HepG2 (cell line): ENCODE measurements around the gene ATG4B. TPM values are rescaled to one million over a fixed set of nuclear protein-coding genes. Genes with fewer than 3 reads are reported as not detected.

ENCODE experiments used
- ATAC-seq: fragments of 200-7000 bp; cut with Tn5 transposase; 3 replicates; pipeline ENCODE4 v1.9.1; 2020; ENCODE audit warnings: mild to moderate bottlenecking, moderate library complexity
- BruUV-seq: library from RNA; stranded (reverse); fragments of 400-500 nt; replicated peaks from 2 replicates; lab custom pipeline; 2021; lab: Mats Ljungman, UMichigan
- CTCF ChIA-PET: fragments of 300-600 bp; formaldehyde crosslinking; extraction: SDS; loops from one replicate; lab custom pipeline; 2021; ENCODE audit warnings: low total read pairs, inconsistent platforms, low intra/inter-chr PET ratio; lab: Yijun Ruan, JAX
- POLR2A ChIA-PET: fragments of 350-600 bp; sonication (Branson Sonifier 250); formaldehyde crosslinking; loops from one replicate; lab custom pipeline; 2020; ENCODE audit warnings: antibody characterized with exemption, inconsistent platforms; lab: Yijun Ruan, JAX
- DNase-seq: peaks from one replicate; pipeline ENCODE4 v3.0.0-alpha.2; 2015; ENCODE audit warnings: low spot score
- FAIRE-seq: peaks from 3 replicates; lab custom pipeline; 2011; peaks lifted over from hg19 to GRCh38; lab: Jason Lieb, UNC
- H2AFZ ChIP-seq: one replicate; pipeline ENCODE4 v1.6.1; 2011; ENCODE audit warnings: low read length, inconsistent platforms
- H3K27ac ChIP-seq: fragments of 300-600 bp; 3 replicates; pipeline ENCODE4 v1.8.0; 2011; ENCODE audit warnings: mixed run types, mild to moderate bottlenecking, mixed read lengths, low read length, inconsistent platforms; ENCODE audit not compliant: insufficient read depth; ENCODE audit errors: extremely low read length
- H3K27me3 ChIP-seq, 2 experiments: fragments of 200-600 bp in 1 of 2; 2 replicates in 1 of 2; 3 replicates in 1 of 2; pipeline versions ENCODE4 v1.6.0 to v1.8.0; 2011; ENCODE audit warnings: low read length in 2 of 2, mild to moderate bottlenecking in 2 of 2, moderate library complexity in 2 of 2, inconsistent platforms in 1 of 2; ENCODE audit not compliant: insufficient read depth in 2 of 2, control insufficient read depth in 1 of 2
- H3K36me3 ChIP-seq, 2 experiments: fragments of 200-600 bp in 1 of 2; replicated peaks in 1 of 2; 2 replicates in 1 of 2; 3 replicates in 1 of 2; pipeline versions ENCODE4 v1.5.1 to v1.8.0; 2011; ENCODE audit warnings: low read length in 2 of 2, inconsistent platforms in 1 of 2; ENCODE audit not compliant: insufficient read depth in 2 of 2, control insufficient read depth in 1 of 2
- H3K4me1 ChIP-seq: 2 replicates; pipeline ENCODE4 v1.5.1; 2012; ENCODE audit warnings: low read length, inconsistent platforms; ENCODE audit not compliant: insufficient read depth
- H3K4me2 ChIP-seq: 2 replicates; pipeline ENCODE4 v1.6.0; 2011; ENCODE audit warnings: low read depth, low read length, inconsistent platforms
- H3K4me3 ChIP-seq, 3 experiments: fragments of 200-600 bp in 1 of 3; sonication (generic), shearing (Covaris generic) in 1 of 3; replicated peaks in 1 of 3; 2 replicates each; pipeline ENCODE4 v1.5.1; 2011 to 2016; ENCODE audit warnings: low read length in 3 of 3, inconsistent platforms in 2 of 3, low read depth in 2 of 3, mild to moderate bottlenecking in 2 of 3, control low read depth in 1 of 3, mixed read lengths in 1 of 3; ENCODE audit not compliant: insufficient read depth in 1 of 3
- H3K79me2 ChIP-seq: one replicate; pipeline ENCODE4 v1.6.1; 2011; ENCODE audit warnings: low read length, inconsistent platforms; ENCODE audit not compliant: insufficient read depth
- H3K9ac ChIP-seq: 2 replicates; pipeline ENCODE4 v1.6.0; 2011; ENCODE audit warnings: mild to moderate bottlenecking, low read depth, low read length, inconsistent platforms; ENCODE audit not compliant: insufficient read depth
- H3K9me3 ChIP-seq: 2 replicates; pipeline ENCODE4 v1.5.1; 2012; ENCODE audit warnings: mild to moderate bottlenecking, low read length
- H4K20me1 ChIP-seq: 2 replicates; pipeline ENCODE4 v1.6.0; 2011; ENCODE audit warnings: inconsistent platforms, mild to moderate bottlenecking, low read length, moderate library complexity; ENCODE audit not compliant: insufficient read depth
- ADNP ChIP-seq: sonication (generic); formaldehyde crosslinking; IDR thresholded peaks from 2 replicates; pipeline ENCODE4 v1.4.0; 2020; ENCODE audit warnings: missing genetic modification reagents
- AGO2 ChIP-seq: fragments of 200-400 bp; formaldehyde crosslinking; optimal IDR thresholded peaks from 2 replicates; pipeline ENCODE3; 2017; ENCODE audit warnings: mild to moderate bottlenecking, low read depth, low read length, moderate library complexity
- ASH2L ChIP-seq: fragments of 300-600, 200-600 bp; sonication (generic); IDR thresholded peaks from 2 replicates; pipeline ENCODE4 v1.7.0; 2017; ENCODE audit warnings: low read depth, mild to moderate bottlenecking, moderate library complexity, mixed read lengths, low read length; ENCODE audit not compliant: insufficient read length
- CBX5 ChIP-seq: sonication (generic); formaldehyde crosslinking; IDR thresholded peaks from 2 replicates; pipeline ENCODE4 v1.4.0; 2020; ENCODE audit warnings: missing genetic modification reagents, borderline replicate concordance
- LCORL ChIP-seq, 2 experiments: fragments of 450-650 bp in 1 of 2; sonication (generic) in 1 of 2; formaldehyde crosslinking in 1 of 2; IDR thresholded peaks; 2 replicates each; pipeline versions ENCODE4 v1.5.0 to v1.6.1; 2017 to 2020; ENCODE audit warnings: antibody characterized with exemption in 1 of 2, missing genetic modification reagents in 1 of 2
- MED13 ChIP-seq: sonication (generic); formaldehyde crosslinking; IDR thresholded peaks from 2 replicates; pipeline ENCODE4 v1.5.0; 2020; ENCODE audit warnings: missing genetic modification reagents
- RCOR2 ChIP-seq: IDR thresholded peaks from 2 replicates; pipeline ENCODE4 v1.6.1; 2016; ENCODE audit warnings: missing biosample characterization, missing genetic modification reagents
- ZBTB42 ChIP-seq: sonication (generic); formaldehyde crosslinking; IDR thresholded peaks from 2 replicates; pipeline ENCODE4 v1.5.0; 2020; ENCODE audit warnings: mild to moderate bottlenecking, missing genetic modification reagents
- ZFP1 ChIP-seq: IDR thresholded peaks from 2 replicates; pipeline ENCODE4 v1.6.1; 2016
- ZNF362 ChIP-seq: sonication (generic); formaldehyde crosslinking; IDR thresholded peaks from 2 replicates; pipeline ENCODE4 v1.4.0; 2020; ENCODE audit warnings: missing genetic modification reagents, mild to moderate bottlenecking, borderline replicate concordance
- WGBS: methylation state at CpG from one replicate; pipeline ENCODE4 v1.1.6; 2017; ENCODE audit warnings: low lambda C conversion rate; 5-methylcytosine and 5-hydroxymethylcytosine counted together
- in situ Hi-C: cut with HindIII; loops from 2 replicates; pipeline ENCODE4 v1.10.0; 2017; ENCODE audit warnings: low pct_unique_long_range_greater_than_20kb; ENCODE audit not compliant: extremely low pct_ligation_motif_present
- intact Hi-C: fragments of 100-400 bp; cut with micrococcal nuclease; formaldehyde crosslinking; loops from one replicate; pipeline ENCODE4 v1.10.0; 2022; ENCODE audit not compliant: unreplicated experiment
- polyA plus RNA-seq, 8 experiments: library from polyadenylated mRNA; depleted of rRNA in 3 of 8; stranded (reverse) in 7 of 8; unstranded in 1 of 8; fragments of >200 nt; fragmentation: Illumina TruSeq in 4 of 8; extraction: Trizol in 4 of 8; gene quantifications; 2 replicates each; pipeline versions ENCODE4 v1.2.1 to v1.2.3, GENCODE V29; 2011 to 2016; ENCODE audit warnings: low read depth in 4 of 8, missing spikeins in 1 of 8, mixed read lengths in 1 of 8; ENCODE audit not compliant: insufficient read depth in 1 of 8
- total RNA-seq, 5 experiments: library from RNA; depleted of rRNA; stranded (reverse); fragments of >200 nt; fragmentation: Illumina TruSeq; extraction: Trizol; gene quantifications; 2 replicates each; pipeline ENCODE4 v1.2.3, GENCODE V29; 2016; ENCODE audit warnings: low read depth in 1 of 5

Gene ATG4B
- total and polyA plus RNA-seq, 2 of the 13 experiments (the other 11 are each of a cell fraction or from before 2014, with no cell fraction given), result 95.5 to 239 TPM

GRCh38 chr2:241620419-241620769, 17.1 kb upstream of the ATG4B start:
- no peak overlapping the region for H3K4me2 ChIP-seq
- ATAC-seq (no peak), FAIRE-seq (no peak), DNase-seq (no peak)
- 98% methylated on average over 6 of the region's 6 CpGs for WGBS
- no TSS peak for BruUV-seq
- no peak overlapping the region for H3K27ac ChIP-seq
- H3K27me3 ChIP-seq, result no peaks in the 10 kb centered on the region; a peak in 1 of 5 replicates
- CTCF ChIA-PET, result no interaction called here
- peaks cover 17 to 54% of the 10 kb centered on the region in 2 experiments for H3K36me3 ChIP-seq
- peaks cover 12% of the 10 kb centered on the region; the same call in 1 of the 2 replicates for H3K4me1 ChIP-seq
- no peak overlapping the region for H3K9ac ChIP-seq
- H3K9me3 ChIP-seq, result no peaks in the 10 kb centered on the region
- 0 out of 2 replicates have a peak, but pooled peaks cover 10% of the 10 kb centered on the region for H4K20me1 ChIP-seq
- no peak overlapping the region for H3K4me3 ChIP-seq
- H3K79me2 ChIP-seq, result peaks cover 86% of the 10 kb centered on the region
- POLR2A ChIA-PET, result no interaction called here
- no peak overlapping the region for H2AFZ ChIP-seq
- in situ Hi-C loops (no loop called here), intact Hi-C loops (no loop called here)
- TF ChIP-seq RCOR2 (CRISPR knock-in tag), result no peak
- TF ChIP-seq ZNF362, result no peak
- TF ChIP-seq ASH2L, result peak; percentile 94
- TF ChIP-seq LCORL (IDR thresholded peaks at IDR 0.05), result no peak
- TF ChIP-seq LCORL (CRISPR knock-in tag; IDR thresholded peaks at IDR 0.05), result no peak

GRCh38 chr2:241627675-241628074, 9.8 kb upstream of the ATG4B start:
- peaks cover 12% of the 10 kb centered on the region; the same call in 1 of the 2 replicates for H3K4me1 ChIP-seq
- in situ Hi-C loops, result loop anchor here (25.0 kb wide), 1 partner anchor 765 kb away; the partner anchor contains the start of gene AGXT
- no TSS peak for BruUV-seq
- peak; percentile 67 for TF ChIP-seq AGO2
- TF ChIP-seq MED13, result no peak
- no peak for TF ChIP-seq CBX5 (CRISPR knock-in tag)
- no peak for TF ChIP-seq ADNP (CRISPR knock-in tag)
- TF ChIP-seq ZBTB42 (CRISPR knock-in tag), result no peak
- TF ChIP-seq ZFP1 (CRISPR knock-in tag), result no peak
- intact Hi-C loops, result no loop called here
- H4K20me1 ChIP-seq, result peaks cover 10% of the 10 kb centered on the region
- no peaks in the 10 kb centered on the region for H3K27me3 ChIP-seq
- WGBS, result 97% methylated on average over 10 of the region's 10 CpGs
- CTCF ChIA-PET, result no interaction called here
- H3K79me2 ChIP-seq, result peaks cover 84% of the 10 kb centered on the region
- no peak overlapping the region for H3K9ac ChIP-seq
- ATAC-seq (peak; percentile 38), FAIRE-seq (no peak), DNase-seq (no peak)
- H3K4me3 ChIP-seq, result no peak overlapping the region
- H3K36me3 ChIP-seq, result peaks cover 13 to 65% of the 10 kb centered on the region in 2 experiments
- POLR2A ChIA-PET, result no interaction called here
- H3K27ac ChIP-seq, result no peak overlapping the region
- no peak overlapping the region for H2AFZ ChIP-seq
- no peak overlapping the region for H3K4me2 ChIP-seq
- H3K9me3 ChIP-seq, result no peaks in the 10 kb centered on the region
